Measurements from ENCODE around the gene GALNT13.

DNA sequence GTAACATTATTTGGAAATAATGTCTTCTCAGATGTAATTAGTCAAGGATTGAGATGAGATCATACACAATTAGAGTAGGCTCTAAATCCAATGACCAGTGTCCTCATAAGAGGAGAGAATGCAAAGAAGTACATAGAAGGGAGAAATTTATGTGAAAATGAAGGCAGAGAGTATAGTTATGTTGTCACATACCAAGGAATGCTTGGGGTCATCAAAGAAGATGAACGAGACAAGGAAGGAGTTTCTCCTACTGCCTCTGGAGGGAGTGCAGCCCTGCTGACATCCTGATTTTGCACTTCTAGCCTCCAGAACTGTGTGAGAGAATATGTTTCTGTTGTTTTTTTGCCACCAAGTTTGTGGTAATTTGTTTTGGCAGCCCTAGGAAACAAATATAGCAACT, 100.1 kb downstream of the GALNT13 start:
- TF ChIP-seq, protein P1, sequence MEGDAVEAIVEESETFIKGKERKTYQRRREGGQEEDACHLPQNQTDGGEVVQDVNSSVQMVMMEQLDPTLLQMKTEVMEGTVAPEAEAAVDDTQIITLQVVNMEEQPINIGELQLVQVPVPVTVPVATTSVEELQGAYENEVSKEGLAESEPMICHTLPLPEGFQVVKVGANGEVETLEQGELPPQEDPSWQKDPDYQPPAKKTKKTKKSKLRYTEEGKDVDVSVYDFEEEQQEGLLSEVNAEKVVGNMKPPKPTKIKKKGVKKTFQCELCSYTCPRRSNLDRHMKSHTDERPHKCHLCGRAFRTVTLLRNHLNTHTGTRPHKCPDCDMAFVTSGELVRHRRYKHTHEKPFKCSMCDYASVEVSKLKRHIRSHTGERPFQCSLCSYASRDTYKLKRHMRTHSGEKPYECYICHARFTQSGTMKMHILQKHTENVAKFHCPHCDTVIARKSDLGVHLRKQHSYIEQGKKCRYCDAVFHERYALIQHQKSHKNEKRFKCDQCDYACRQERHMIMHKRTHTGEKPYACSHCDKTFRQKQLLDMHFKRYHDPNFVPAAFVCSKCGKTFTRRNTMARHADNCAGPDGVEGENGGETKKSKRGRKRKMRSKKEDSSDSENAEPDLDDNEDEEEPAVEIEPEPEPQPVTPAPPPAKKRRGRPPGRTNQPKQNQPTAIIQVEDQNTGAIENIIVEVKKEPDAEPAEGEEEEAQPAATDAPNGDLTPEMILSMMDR (IDR thresholded peaks at IDR 0.05) = no peak
- no peak for TF ChIP-seq POLR2A (IDR thresholded peaks at IDR 0.05)
